Astrocyte of the hippocampus (primary cell): ENCODE data around the gene CSN2.
"Not testable (repeated sequence)": the region's sequence is repeated elsewhere in the genome, so short reads cannot be mapped to it uniquely, and the experiment has no call there.

Experiments used
- DNase-seq: peaks from one replicate; pipeline ENCODE4 v3.0.0; 2011; ENCODE audit warnings: low read depth, low spot score

Gene CSN2, protein sequence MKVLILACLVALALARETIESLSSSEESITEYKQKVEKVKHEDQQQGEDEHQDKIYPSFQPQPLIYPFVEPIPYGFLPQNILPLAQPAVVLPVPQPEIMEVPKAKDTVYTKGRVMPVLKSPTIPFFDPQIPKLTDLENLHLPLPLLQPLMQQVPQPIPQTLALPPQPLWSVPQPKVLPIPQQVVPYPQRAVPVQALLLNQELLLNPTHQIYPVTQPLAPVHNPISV

DNA sequence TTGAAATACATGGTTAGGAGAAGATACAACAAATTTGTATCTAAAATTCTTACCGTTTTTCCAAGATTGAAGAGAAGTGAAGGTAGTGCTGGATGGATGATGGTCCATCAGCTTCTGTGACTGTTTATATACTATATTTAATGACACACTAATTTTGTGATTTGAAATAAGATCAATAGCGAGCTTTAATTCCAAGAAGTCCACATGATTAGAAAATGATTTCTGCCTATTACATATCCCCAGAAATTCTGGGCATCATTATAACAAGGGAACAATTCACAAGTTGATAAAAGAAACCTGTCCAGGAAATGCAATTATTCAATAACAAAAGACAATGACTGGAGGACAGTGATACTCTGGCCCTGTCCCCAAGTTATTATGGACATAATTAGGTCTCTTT lies at the start of gene CSN2:
Gene CSN2, minus strand, starts transcription at position 101 of the 400 bp plus-strand sequence. CDS start 4,733 bp downstream, outside the sequence.
- no peak for DNase-seq

DNA sequence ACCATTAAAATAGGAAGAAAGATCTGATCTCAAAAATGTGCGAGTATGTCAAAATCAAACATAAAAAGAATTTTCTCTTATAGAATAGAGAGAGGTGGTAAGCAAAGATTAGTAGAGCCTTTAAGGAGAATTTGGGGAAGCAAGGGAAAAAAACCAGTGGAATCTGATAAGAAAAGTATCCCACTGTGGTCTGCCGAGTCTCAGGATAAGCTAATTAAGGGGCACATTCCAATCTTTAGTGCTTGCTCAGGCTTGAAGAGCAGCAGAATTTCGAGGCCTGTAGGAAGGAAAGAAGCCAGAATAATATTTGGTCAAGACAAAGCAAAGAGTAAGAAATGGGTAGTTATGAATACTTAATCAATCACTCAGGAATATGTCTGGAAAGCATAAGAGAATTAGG lies 43.2 kb upstream of the CSN2 start:
- peak; percentile 7 for DNase-seq

DNA sequence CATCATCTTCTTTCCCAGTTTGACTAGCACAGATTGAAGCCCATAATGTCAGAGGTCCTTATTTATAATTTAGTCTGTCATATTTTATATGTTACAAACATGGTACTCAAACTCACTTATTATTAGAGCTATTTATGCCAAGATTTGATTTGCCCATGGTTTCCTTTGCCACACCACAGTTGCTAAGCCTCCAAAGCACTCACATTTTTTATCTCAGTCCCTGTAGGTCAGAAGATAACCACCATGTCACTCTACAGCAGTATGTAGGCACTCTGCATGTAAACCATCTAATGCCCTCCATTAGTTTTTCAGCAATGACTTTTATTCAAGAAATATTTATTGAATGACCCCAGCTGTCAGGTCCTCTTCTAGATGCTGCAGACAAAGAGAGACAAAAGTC lies 37.0 kb upstream of the CSN2 start:
- DNase-seq, result no peak

DNA sequence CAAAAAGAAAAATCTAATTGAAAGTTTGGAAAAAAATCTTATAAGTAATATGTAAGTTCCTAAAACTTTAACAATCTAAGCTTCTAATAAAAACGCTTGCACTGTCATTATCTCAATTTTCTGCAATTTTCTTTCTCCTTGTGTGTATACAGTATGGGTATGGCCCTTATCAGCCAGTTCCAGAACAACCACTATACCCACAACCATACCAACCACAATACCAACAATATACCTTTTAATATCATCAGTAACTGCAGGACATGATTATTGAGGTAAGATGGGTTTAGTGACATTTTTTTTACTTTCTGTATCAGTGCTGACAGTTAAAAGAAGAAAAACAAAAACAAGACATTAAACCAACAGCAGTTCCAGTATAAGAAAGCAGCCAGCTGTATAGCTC lies 35.2 kb upstream of the CSN2 start:
- no peak for DNase-seq

DNA sequence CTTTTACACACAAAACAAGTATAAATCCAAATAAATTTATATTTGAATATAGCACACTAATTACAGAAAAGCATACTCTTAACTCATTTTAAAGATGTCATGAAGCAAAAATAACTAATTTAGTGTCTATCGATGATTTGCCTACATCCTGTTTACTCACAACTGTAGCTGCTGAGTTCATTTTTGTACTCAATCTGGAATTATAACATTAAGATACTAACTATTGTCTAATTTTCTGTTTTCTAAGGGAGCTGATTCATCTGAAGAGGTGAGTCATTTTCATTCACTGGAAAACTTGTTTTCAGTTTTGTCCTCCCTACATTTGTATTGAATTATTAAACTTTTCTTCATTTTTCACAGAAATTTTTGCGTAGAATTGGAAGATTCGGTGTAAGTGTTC lies 33.9 kb upstream of the CSN2 start:
- no peak for DNase-seq

DNA sequence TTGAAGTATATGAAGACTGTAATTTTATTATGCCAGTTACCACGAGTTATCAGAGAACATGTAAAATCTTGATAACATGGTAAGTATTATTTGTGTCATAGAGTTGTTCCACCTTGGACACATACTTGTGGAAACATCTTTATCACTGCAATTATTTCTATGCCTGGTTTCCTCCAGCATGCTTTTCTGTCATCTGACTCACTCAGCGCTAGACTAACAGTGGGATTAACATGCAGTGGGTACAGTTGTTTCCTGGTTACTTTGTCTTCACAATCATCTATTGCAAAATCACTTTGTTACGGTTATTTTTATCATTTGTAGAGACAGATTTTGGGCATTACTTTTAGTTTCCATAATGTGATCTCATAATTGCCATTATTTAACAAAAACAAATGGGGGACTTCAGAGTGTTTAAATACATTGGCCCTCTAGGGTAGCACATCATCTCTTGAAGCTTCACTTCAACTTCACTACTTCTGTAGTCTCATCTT lies 30.0 kb upstream of the CSN2 start, which contains the start of gene STATH:
Gene STATH, plus strand, starts transcription at position 441 of the 491 bp plus-strand sequence. CDS start 2,472 bp downstream, outside the sequence.
- DNase-seq, result no peak

DNA sequence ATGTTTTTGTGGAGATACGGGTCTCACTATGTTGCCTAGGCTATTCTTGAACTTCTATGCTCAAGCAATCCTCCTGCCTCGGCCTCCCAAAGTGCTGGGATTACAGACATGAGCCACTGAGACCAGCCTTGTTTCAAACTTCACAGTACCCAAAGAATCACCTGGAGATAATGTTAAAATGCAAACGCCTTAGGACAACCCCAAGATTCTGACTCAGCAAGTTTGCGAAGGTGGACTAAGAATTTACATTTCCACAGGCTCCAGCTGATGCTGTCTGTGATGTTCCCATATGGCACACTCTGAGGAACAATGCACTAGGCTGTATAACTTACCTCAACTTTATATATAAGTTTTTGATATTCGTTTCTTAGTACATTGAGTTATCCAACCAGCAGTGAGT lies 29.3 kb upstream of the CSN2 start:
- DNase-seq, result no peak

DNA sequence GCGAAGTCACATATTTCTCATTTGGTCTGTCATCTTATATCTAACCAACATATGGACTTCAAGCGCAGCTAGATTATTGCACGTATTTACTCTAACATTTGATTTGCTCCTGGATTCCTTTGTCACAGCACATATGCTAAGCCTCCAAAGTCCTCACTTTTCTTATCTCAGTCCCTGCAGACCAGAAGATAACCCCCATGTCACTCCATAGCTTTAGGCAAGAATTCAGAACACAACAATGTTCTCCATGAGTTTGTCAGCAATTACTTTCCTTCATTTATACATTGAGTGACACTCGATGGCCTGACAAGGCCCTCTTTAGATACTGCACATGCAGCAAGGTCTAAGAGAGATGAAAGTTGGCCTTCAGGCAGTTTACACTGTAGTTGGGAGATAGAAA lies 25.5 kb upstream of the CSN2 start:
- DNase-seq, result no peak

DNA sequence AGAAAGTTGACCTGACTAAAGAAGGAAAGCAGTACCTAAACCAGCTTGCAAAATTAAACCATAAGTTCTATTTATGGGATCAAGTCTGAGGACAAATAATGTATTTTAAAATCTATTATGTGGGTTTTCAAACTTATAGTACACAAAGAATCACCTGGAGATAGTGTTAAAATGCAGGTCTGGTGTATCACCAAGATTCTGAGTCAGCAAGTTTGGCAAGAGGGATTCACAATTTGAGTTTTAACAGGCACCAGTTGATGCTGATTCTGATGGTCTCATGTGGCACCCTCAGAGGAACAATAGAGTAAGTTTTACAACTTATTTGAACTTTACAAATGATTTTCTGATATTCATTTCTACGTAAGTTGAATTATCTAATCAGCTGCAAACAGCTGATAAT lies 21.1 kb upstream of the CSN2 start:
- no peak for DNase-seq

DNA sequence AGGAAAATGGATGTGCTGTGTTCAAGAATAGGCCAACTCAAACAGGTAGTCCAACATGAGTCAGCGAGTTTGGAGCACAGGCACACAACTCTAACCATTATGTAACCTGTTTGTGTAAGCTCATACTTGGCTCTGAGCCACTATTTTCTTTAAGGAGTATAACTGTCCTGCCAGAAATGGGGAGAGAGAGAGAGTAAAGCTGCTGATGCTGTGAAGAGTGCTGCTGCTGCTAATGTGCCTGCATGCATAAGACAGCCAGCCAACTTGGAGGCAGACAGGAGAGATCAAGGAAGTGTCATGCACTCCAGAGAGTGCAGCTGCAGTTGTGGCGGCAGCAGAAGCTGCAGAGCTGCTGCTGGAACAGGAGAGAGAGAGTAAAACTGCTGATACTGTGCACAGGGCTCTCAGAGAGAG lies 18.5 kb upstream of the CSN2 start:
- DNase-seq, result peak; percentile 23

DNA sequence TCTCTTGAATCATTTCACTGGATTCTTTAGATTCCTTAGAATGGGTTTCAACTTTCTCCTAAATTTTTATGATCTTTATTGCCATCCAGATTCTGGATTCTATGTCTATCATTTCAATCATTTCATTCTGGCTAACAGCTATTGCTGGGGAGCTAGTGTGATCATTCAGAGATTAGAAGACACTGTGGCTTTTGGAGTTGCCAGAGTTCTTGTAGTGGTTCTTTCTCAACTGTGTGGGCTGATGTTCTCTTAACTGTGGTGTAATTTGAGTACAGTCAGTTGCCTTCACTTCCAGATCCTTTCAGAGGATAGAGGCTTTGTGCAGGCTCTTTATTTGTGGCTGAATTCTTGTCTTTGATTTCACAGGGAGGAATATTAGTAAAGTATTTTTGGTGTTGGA lies 12.1 kb upstream of the CSN2 start:
- DNase-seq, result no peak

DNA sequence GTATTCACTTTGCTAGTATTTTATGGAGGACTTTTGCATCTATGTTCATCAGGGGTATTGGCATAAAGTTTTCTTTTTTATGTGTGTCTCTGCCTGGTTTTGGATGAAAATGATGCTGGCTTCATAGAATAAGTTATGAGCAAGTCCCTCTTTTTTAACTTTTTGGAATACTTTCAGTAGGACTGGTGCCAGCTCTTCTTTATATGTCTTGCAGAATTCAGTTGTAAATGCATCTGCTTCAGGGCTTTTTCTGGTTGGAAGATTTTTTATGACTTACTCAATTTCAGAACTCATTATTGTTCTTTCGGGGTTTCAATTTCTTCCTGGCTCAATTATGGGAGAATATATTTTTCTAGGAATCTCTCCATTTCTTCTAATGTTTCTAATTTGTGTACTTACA lies 9.1 kb upstream of the CSN2 start:
- no peak for DNase-seq

DNA sequence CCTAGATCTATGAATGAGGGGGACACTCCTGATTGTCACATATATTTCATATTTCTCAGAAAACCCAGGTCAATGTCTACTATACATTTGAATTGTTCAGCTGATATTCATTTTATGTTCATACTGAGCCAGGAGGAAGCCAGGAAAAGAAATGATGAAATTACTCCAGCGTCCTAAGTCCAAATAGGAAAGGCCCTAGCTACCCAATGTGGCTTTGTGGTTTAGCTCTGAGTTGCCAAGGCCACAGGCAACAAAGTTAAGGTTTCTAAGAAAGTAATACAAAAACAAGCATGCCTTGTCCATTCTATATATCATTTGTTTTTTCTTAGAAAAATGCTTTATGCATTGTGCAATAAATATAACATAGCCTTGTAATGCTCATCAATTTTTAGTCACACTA lies 4.5 kb upstream of the CSN2 start:
- DNase-seq, result peak; percentile 2

DNA sequence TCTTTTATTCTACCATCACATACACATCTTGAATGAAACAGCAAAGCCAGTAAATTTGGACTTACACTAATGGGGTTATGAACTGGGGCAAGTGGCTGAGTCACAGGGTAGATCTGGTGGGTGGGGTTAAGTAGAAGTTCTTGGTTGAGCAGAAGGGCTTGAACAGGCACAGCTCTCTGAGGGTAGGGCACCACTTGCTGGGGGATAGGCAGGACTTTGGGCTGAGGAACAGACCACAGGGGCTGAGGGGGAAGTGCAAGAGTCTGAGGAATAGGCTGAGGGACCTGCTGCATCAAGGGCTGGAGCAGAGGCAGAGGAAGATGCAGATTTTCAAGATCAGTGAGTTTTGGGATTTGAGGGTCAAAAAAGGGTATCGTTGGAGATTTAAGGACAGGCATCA lies 8.3 kb downstream of the CSN2 start:
- DNase-seq, result no peak

DNA sequence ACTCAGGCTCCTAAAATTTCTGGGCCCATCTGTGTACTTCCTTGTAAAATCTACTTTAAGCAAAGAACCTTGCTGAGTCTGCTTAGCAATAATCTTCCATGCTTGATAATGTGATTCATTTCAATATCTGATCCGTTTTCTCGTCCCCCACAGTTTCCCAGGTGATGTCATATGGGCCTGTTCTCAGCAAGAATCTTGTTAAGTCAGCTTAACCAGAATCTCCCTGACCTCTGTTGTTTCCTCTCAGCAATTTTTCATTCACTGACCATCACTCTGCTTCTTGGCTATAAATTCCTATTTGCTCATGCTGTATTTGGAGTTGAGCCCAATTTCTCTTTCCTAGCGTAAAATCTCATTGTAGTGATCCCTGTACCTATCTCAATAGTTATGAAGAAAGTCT lies 13.9 kb downstream of the CSN2 start:
- DNase-seq, result no peak

DNA sequence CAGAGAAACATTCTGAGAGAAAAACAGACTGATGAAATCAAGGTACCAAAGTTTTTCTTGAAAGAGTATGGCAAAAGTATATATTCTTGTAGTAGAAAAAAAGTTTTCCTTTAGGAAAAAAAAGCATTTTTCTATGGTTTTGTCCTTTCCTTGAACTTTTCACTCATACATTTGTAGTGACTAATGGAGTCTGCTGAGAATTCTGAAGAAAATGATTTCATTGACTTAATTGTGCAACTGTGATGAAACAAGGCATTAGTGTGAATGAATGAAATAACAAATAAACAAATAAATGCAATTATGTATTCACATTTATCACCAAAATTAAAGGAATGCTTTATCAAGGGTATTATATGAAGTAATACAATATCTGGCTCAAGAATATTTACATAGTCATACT lies 29.0 kb downstream of the CSN2 start:
- peak; percentile 0 for DNase-seq

DNA sequence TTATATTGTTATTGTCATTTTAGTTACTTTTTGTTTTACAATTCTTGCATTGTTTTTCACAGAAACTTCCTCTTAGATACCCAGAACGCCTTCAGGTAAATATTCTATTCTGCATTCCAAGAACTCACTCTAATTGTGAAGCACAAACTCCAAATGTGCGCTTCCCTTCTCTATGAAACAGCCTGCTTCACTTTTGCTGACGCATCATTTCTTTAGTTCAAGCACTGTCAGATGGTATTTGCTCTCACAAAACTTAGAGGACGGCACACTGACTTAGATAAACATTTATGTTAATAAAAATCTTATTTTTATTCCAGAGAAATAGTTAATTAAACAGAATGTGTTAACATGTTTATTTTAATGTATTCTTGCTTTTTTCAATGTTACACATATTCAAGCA lies 31.4 kb downstream of the CSN2 start:
- no peak for DNase-seq

DNA sequence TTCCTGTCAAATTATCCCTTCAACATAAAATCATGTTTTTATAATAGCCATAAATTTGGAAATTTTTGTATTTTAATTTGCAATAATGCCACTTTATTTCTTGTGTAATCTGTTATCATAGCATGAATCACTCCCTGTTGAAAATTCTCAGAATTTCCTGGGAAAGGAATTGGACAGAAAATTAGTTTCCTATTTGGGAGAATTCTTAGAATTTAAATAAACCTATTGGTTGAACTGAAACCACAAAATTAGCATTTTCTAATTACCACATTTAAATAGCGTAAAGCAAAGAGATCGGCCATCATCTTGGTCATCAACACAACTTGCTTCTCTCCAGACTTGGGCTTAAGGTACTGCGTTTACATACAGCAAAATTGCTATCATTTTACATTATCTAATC lies 34.8 kb downstream of the CSN2 start, which contains the start of gene CSN1S1:
Gene CSN1S1, plus strand, starts transcription at position 301 of the 400 bp plus-strand sequence. CDS start 1,488 bp downstream, outside the sequence.
- no peak for DNase-seq

DNA sequence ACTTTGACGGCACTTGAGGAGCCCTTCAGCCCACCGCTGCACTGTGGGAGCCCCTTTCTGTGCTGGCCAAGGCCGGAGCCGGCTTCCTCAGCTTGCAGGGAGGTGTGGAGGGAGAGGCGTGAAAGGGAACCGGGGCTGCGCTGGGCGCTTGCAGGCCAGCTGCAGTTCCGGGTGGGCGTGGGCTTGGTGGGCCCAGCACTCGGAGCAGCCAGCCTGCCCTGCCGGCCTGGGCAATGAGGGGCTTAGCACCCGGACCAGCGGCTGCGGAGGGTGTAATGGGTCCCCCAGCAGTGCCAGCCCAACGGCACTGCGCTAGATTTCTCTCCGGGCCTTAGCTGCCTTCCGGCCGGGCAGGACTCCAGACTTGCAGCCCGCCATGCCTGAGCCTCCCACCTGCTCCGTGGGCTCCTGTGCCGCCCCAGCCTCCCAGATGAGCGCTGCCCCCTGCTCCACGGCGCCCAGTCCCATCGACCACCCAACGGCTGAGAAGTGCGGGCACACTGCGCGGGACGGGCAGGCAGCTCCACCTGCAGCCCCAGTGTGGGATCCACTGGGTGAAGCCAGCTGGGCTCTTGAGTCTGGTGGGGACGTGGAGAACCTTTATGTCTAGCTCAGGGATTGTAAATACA lies 41.6 kb downstream of the CSN2 start:
- DNase-seq, result not testable (repeated sequence)

DNA sequence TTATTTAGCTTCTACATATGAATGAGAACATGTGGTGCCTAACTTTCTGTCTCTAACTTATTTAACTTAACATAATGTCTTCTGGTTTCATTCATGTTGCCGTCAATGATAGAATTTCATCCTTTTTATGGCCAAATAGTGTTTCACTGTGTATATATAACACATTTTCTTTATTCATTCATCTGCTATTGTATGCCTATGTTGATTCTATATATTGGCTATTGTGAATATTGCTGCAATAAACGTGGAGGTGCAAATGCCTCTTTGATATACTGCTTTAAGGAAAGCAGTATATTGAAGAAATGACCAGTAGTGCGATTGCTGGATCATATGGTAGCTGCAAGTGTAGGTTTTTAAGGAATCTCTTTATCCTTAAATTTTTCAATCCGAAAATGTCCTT lies 44.7 kb downstream of the CSN2 start:
- DNase-seq, result no peak

DNA sequence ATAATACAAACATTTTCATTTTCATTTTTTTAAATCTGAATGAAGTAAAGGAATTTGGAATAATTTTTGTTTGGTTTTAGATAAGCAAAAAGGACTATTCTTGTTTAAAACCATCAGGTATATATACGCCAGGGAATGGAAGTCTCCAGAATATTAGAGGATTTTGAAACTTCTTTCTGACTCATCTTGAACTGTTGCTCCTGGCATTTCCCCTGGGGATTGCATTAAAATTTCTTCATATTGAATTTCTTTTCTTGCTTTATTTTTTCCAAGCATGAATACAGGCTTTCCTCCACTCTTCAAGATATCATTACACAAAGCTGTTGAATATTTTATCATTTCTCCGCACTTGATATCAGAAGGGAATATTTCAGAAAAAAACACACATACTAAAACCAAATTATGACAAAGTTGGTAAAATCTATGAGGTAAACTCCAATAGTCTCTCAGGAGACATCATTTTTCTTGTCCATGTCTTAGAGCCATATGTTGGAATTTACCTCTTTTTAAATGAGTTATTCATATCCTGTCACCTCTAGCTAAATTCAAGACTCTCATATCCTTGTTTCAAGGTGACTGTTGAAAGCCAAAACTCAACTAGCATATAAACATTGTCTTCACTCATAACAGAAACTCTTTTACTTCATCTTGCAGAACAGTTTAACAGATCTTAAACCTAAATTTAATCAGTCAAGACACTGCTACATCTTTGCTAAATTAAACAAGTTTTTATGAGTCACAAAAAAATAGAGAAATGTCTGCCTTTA lies 55.3 kb downstream of the CSN2 start:
- no peak for DNase-seq

DNA sequence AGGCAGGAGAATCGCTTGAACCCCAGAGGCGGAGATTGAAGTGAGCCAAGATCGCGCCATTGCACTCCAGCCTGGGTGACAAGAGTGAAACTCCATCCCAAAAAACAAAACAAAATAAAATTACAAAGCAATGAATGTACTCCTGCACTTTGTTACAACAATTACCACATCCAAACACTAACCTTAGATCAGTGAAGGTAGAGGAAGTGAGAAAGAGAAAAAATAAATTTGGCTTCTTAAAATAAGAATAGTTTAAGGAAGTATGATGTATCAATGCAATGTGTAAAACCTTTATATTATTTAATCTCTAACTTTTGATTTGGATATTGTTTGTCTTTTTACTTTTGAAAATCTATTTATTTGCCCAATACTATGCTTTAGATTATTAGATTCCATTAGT lies 56.3 kb downstream of the CSN2 start:
- no peak for DNase-seq

DNA sequence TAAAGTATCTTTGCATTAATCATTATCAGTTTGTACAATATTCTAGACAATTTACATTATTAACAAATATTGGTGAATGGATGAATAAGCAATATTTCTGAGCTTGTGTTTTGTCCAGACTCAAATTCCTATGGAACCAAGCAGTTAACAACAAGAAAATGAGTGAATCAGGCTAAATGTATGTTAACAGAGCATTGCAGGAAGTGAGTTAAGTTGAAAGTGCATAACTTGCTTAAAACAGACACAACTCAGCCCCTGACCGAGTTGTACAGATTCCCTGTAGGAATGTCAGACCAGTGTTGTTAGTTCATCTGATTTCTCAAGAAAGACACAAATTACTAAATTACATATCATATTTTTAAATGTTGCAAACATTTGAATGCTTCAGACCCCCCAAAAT lies 58.4 kb downstream of the CSN2 start:
- DNase-seq, result no peak
